ENCODE data around the gene MYO9A.

DNA sequence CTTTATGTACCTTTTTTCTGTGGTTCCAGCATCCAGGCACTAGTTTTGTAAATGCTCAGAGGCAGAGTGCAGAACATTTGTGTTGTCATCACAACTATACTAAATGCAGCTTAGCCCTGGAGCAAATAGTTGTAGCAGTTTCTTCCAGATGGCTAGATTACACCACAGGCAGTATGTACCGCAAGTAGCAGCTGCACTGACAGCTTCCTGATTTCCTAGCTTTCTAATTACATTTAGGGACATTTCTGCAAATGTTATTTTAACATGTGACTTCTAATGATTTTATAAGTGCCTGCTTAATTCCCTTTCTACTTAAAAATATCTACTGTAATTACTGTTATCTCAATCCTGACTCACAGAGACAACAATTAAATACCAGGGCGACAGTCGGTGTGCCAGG, 201.1 kb downstream of the MYO9A start:
- TF ChIP-seq, protein P1, sequence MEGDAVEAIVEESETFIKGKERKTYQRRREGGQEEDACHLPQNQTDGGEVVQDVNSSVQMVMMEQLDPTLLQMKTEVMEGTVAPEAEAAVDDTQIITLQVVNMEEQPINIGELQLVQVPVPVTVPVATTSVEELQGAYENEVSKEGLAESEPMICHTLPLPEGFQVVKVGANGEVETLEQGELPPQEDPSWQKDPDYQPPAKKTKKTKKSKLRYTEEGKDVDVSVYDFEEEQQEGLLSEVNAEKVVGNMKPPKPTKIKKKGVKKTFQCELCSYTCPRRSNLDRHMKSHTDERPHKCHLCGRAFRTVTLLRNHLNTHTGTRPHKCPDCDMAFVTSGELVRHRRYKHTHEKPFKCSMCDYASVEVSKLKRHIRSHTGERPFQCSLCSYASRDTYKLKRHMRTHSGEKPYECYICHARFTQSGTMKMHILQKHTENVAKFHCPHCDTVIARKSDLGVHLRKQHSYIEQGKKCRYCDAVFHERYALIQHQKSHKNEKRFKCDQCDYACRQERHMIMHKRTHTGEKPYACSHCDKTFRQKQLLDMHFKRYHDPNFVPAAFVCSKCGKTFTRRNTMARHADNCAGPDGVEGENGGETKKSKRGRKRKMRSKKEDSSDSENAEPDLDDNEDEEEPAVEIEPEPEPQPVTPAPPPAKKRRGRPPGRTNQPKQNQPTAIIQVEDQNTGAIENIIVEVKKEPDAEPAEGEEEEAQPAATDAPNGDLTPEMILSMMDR (conservative IDR thresholded peaks at IDR 0.05): no peak
- TF ChIP-seq EZH2 (IDR thresholded peaks at IDR 0.05; ENCODE audit: low read depth): no peak
